Measurements from ENCODE around the gene SECTM1.

The SECTM1 gene

DNA sequence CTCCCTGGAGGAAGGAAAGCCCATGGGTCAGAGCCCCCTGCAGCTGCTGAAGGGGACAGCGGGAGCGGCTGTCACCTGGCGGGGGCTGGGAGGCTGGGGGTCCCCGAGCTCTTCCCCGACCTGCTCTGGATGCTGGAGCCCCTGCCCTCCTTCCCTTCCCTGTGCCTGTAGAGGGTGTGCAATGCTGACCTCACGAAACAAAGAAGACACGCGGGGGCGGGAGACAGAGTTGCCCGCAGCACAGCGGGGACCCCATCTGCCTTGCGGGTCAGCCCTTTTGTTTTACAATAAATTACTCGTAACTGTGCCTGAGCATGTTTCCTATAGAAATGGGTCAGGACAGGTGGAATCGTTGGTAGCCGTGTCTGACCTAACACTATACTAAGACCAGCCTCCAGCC is 6.3 kb downstream of the SECTM1 start:
- no peak for DNase-seq

DNA sequence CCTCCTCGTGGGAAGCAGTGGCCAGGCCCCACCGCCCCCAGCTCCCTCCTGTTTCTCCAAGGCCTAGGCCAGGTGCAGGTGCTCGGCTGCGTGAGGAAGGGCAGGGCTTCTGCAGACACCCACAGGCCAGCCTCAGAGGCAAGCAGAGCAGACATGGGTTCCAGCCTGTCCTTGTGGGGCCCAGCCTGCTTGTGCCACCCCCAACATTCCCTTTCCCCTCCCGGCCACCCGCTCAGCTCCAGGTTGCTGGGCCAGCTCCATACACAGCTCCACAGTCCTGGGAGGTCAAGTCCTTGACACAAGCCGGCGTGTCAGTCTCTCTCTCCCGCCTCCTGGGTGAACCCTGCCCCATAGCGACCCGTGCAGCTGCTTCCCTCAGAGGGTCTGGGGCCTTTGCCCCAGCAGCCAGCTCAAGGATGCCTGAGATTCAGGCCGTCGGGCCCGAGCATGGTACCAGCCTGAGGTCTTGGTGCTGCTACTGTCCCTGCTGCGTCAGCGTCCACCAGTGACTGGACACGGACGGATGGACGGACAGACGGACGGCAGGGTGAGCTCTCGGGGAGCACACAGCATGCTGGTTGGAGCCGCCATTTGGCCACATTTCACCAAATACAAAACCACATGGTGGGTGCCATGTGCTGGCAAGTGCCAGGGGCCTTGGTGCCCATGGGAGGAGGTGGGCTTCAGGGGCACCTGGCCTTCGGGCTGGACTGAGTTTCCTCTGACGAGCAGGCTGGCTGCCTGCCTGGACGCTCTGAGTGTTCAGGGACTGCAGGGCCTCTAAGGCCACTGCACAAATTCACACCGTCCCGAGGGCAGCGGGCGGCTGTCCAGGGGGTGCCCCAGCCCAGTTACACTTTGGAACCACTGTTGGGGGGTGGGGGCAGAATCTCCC is 8.0 kb downstream of the SECTM1 start:
- DNase-seq = no peak

DNA sequence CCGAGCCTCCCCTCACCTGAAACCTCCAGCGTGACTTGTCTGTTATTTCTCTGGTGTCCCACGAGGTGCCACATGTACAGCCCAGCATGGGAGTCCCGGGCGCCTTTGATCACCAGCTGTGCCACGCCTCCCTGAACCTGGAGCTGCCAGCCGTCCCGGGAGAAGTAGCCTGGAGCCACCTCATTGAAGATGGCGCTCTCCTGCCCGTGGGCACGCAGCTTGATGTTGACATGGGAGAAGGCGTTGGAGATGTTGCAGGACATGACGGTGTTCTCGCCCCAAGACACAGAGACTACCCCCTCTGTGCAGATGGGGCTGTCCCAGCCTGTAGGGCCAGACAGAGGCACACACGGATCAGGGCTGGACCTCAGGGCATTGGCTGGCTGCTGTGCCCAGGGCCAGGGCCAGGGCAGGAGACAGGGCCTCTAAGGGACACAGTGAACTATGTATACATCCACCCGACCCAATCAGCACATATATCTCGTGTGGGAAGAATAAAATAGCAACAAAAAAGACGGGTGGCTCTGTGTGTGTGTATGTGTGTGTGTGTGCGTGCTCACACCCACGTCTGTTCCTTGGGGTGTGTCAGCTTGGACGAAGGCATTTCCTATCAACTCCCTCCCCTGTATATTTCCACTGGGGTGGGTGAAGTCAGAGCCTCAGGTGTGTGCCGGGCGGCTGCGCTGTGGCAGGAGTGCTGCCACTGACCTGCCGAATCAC is 8.8 kb downstream of the SECTM1 start:
- no peak for DNase-seq

DNA sequence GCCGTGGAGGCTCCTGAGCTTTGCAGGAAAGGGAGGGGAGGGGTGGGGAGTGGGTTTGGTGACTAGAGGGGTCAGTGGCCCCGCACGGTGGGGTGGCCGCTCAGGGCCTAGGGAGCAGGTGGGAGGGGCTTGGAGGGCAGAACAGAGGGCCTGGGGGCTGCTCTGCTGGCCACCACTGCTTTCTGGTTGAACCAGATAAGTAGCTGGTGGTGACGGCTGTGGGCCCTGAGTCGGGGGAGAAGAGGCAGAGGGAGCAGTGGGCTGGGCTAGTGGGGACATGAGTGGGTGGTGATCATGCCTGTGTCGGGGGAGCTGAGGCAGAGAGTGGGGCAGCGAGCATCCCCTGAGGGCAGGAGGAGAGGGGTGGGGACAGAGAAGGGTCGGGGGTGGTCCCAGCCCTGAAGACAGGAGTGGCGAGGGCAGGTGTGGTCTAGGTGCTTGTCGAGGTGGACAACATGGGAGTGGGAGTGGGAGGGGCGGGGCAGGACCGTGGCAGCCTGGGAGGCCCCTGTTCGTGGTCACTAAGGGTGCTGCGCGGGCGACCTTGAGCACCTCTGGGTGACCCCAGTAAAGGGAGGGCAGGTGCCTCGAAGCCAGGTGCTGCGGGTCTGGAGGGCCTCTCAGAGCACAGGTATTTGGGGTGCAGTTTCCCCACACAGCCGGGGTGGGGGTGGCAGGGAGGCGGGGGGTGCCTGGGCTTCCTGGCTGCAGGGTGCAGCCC is 9.9 kb downstream of the SECTM1 start:
- no peak for DNase-seq

DNA sequence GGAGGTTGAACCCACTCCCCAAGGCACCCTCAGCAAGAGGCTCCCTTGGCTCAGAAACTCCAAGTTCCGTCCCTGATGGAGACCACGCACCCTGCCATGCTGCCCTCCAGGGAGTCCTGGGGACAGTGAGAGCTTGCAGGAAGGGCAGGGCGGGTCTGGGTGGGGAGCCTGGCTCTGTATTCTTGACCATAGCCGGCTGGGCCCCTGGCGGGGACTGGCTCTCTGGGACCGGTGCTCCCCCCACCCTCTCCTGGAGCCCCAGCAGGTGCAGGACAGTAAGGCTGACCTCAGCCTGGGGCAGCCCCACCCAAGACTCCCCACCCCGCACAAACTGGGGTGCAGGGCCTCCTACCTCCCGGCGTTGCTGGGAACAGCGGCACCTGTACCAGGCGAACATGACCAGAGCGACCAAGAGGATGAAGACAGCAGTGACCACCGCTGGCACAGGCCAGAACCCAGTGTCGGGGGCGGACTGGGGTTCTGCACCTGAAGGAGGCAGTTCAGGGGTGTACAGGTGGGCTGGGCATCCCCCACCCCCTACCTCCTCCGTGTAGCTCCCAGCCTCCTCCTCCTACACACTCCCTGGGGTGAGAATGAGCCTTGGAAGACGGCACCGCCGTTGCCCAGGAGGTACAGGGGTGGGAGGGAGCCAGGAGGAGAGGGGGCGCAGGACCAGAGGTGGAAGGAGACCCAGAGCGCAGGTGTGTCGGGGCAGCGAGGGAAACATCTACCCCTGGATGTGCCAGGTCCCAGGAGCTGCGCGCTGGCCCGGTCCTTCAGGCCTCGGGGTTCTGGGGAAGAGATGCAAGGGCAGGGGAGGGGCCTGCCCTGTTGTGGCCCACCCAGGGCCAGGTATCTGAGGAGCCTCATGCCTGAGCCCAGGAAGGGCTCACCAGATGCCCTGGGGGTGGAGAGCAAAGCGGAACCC is 10.8 kb downstream of the SECTM1 start:
- DNase-seq = no peak

DNA sequence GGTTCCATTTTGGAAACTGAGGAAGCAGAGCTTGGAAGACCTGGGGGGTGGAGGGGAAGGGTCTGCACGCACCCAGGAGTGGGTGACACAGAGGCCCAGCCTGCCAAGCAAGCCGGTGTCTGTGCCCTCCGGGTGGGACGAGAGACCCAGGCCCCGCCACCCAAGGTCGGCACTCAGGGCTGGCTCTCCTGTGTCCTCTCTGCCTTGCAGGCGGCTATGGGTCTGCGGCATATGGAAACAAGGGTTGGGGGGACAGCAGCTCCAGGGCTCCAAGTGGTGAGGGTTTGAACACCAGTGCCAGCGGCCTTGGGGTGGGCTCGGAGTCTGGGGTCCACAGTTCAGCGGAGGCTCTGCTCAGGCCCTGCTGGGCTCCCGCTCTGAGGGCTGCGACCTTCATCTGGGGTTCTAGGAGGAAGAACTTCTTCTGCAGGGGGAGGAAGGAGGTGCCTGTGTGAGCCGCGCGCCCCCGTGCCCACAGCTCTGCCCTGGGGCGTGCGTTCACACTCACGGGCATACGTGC is 11.6 kb downstream of the SECTM1 start:
- no peak for DNase-seq

DNA sequence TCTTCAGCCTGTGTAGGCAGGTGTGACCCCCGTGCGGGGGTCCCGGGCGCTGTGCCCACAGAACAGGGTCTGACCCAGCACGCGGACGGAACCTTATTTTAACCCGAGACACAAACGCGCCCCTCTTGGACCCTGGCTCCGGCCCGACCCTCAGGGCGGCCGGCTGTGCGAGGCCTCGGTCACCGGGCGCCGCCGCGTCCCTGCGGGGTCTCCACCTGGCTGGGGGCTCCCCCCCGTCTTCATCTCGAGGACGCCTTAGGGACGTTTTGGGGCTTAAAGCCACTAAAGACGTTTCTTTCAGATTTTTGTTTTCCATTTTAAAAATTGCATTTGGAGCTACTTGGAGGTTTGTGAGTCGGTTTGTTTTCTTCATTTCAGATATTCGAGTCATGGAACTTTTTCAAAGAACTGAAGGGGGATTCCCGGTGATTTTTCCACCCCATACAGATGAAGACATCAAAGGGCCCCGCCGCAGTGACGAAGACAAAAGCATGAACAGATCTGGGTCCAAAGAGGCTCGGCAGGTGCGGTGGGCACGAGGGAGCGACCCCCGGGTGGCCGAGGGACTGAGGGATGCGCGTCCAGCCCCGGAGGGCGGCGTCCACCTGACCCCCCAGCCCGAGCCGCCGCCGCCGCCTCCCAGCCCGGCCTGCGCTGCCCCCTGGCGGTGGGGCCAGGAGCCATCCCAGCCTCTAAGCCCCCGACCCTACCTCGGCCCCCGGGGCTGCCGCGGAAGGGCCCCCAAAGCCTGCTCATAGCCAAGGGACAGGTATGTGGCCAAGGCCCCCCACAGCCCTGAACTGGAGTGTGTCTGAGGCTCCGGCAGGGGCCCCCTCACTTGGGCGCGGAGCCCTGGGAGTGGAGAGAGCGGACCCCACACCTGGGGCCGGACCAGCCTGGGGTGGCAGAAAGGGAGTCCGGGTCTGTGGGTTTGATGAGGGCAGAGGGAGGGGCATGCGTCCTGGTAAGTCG is 12.3 kb downstream of the SECTM1 start:
- DNase-seq = no peak

DNA sequence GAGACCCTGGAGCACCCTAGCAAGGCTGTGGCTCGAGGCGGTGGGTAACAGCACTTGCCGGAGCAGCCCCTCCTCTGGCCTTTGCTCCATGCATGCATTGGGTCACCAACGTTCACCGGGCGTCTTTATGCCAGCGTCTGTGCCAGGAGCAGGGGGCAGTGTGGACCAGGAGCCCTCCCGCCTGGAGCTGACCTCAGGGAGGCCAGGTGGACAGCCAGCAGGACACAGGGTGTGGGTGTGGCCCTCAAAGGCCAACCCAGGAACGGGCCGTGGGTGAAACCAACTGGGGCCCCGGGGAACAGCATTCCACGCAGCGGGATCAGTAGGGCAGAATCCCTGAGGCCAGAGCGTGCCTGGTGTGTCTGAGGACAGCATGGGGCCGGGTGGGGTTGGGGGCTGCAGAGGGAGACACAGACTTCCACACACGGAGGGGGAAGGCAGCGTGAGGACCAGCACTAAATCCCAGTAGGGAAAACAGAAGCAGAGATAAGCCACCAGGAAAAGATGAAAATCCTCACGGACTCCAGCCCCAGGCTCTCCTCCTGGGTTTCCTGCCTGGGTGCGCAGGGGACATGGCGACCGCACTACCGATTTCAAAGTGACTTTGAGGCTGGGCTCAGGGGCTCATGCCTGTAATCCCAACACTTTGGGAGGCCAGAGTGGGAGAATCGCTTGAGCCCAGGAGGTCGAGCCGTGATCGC is 13.3 kb downstream of the SECTM1 start:
- no peak for DNase-seq

DNA sequence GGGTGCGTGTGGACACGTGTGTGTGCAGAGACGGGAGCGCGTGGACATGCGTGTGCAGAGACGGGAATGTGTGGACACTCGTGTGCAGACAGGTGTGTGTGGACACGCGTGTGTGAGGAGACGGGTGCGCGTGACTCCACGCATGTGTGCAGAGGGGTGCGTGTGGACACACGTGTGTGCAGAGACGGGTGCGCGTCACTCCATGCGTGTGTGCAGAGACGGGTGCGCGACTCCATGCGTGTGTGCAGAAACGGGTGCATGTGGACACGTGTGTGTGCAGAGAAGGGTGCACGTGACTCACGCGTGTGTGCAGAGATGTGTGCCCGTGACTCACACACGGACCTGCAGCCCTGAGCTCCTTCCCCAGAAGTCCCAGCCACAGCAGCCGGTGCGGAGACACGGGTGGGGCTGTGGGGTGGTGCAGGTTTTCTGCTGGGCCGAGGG is 13.9 kb downstream of the SECTM1 start:
- no peak for DNase-seq

DNA sequence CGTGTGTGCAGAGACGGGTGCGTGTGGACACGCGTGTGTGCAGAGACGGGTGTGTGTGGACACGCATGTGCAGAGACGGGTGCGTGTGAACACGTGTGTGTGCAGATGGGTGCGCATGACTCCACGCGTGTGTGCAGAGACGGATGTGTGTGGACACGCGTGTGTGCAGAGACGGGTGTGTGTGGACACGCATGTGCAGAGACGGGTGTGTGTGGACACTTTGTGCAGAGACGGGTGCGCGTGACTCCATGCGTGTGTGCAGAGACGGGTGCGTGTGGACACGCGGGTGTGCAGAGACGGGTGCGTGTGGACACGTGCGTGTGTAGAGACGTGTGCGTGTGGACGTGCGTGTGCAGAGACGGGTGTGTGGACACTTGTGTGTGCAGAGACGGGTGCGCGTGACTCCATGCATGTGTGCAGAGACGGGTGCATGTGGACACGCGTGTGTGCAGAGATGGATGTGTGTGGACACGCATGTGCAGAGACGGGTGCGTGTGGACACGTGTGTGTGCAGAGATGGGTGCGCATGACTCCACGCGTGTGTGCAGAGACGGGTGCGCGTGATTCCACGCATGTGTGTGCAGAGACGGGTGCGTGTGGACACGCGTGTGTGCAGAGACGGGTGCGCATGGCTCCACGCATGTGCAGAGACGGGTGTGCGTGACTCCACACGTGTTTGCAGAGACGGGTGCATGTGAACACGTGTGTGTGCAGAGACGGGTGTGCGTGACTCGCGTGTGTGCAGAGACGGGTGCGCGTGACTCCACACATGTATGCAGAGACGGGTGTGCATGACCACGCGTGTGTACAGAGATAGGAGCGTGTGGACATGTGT is 14.6 kb downstream of the SECTM1 start:
- no peak for DNase-seq

DNA sequence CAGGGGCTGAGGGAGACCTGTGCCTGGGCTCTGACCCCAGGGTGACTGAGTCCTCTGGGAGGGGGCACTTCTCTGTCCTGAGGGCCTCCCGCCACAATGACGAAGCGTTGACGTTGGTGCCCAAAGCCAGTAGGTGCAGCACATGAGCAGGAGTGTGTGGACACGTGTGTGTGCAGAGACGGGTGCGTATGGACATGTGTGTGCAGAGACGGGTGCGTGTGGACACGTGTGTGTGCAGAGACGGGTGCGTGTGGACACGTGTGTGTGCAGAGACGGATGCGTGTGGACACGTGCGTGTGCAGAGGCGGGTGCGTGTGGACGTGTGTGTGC is 15.4 kb downstream of the SECTM1 start:
- DNase-seq = no peak

DNA sequence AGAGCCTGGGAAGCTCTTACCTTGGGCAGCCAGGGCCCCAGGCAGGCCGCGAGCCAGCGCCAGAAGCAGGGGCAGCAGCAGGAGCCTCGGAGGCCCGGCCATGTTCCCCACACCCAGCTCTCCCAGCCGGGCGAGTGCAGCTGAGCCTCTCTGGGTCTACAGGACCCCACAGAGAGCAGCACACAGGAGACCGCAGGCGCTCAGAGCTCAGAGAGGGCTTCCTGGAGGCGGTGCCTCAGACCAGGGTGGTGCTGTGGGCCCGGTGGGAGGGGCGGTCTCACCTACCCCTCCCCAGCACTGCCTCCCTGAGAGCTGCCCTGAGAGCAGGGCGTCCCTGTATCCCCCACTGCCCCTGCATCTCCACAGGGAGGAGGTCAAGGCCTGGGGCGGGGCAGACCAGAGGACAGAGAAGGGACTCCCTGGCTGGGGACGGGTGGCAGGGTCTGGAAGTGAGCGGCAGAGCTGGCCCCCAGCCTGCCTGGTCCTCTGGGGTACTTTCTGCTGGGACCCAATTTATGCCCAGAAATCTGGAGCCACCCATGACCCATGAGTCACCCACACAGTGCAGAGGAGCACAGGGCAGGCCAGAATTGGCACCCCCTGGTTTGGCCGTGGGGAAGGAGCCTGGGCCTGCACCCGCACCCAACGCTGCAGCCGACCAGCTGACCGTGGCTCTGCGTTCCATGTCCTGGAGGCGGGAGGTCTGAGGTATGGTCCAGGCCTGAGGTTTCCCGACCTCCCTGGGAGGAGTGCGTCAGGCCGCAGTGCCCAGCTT is 16.0 kb downstream of the SECTM1 start, which contains the start of gene CD7:
CD7 (minus strand) TSS at position 215 of the 775 bp plus-strand sequence; CDS start at position 102, 113 bp downstream.
- no peak for DNase-seq

DNA sequence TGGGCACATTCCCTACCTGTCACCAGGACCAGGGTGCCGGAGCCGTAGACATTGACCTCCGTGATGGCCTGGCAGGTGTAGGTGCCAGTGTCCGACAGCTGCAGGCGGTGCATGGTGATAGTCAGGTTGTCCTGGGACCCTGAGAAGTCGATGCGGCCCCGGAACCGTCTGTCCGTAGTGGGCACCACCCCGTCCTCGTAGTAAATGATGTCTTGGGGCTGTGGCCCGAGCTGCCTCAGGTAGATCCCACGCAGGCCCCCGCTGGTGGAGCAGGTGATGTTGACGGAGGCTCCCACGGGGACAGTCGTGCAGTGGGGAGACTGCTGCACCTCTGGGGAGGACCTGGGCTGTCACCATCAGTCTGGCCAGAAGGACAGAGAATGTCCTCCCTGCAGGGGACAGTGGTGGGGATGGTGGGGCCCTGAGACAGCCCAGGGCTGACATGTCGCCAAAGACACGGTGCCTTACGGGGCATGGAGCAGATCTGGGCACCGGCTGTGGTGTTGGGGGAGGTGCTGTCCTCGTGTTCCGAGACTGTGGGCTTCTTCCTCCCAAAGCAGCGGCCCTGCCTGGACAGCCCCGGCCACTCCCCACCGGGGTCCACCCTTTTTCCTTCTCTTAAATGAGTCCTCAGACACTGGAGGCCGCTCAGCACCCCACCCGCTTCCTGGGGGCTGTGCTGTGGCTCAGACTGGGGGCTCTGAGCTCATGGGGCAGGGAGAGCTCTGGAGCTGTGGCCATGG is 16.7 kb downstream of the SECTM1 start:
- no peak for DNase-seq

DNA sequence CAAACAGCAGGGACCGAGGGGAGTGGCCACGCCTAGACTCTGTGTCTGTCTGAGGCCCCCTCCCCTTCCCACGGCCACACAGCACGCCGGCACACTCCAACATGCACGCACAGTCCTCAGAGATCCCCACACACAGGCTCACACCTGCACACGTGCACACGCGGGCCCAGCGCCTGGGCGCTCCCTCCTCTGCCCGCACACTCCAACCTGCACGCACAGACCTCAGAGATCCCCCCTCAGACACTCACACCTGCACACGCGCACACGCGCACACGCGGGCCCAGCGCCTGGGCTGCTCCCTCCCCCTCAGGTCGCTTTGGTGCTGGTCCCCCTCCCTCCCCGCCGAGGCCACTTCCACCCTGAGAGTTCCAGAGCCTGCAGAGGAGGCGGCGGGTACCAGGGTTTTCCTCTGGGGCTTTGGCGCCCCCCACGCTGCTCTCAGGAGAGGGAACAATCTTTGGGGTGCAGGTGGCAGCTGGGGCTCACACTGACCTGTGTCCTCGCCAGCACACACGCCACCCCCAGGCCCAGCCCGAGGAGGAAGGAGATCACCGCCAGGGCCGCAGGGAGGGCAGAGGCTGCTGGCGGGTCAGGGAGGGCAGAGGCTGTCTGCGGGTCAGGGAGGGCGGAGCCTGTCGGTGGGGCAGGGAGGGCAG is 17.7 kb downstream of the SECTM1 start:
- no peak for DNase-seq

DNA sequence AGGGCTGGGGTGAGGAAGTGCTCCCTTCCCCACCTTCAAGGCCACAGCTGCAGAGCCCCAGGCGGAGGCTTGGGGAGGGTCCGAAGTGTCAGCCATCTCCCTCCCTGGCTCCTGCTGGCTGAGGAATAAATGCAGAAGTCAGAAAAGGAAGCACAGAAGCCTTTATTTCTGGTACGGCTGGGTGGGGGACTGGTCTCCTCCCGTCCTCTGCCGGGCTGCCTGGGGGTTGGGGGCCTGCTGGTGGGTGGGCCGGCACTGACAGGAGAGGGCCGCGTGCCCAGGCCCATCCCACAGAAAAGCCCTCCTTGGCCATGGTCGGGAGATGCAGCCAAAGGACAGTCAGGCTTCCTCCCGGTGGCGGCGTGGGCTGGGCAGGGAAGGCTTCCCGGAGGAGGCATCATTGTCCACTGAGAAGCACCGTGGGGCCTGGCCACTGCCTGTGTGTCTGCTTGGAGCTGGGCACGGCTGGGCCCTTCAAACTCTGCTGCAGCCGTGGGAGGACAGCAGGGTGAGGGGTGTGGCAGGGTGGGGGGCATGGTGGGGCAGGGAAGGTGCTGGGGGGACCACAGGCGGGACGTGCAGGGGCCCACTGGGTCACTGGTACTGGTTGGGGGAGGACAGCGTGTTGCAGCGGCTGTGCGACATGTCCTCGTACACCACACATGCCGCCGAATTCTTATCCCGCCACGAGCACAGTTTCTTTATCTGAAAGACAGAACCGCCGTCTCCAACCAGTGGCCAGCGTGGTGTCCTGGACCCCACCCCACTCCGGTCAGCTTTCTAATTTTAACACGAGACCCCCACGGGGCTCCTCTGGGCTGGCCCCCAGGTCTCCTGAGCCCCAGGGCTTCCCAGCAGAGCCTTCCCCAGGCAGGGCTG is 18.6 kb downstream of the SECTM1 start:
- no peak for DNase-seq
